ENCODE results near the gene TNFRSF12A. TPM values are rescaled to one million over a fixed set of nuclear protein-coding genes. Genes with fewer than 3 reads are reported as not detected.

Gene TNFRSF12A
- polyA plus RNA-seq, 1 donor (not counting 4 experiments of a cell fraction or from before 2014, with no cell fraction given) = 147 TPM

GRCh38 chr16:3036726-3037315 is 16.7 kb downstream of the TNFRSF12A start, which contains the start of gene BICDL2:
TSS of gene BICDL2 (minus strand) at chr16:3036944. CDS start at chr16:3035496, 1,448 bp downstream.
- Histone ChIP-seq H3K4me2 (ENCODE audit: control insufficient read depth, extremely low read depth, insufficient read depth, low read depth, low read length) (peak within 1 kb of the TSS; percentile 60), H2AFZ (ENCODE audit: control insufficient read depth, low read length) (peak within 1 kb of the TSS; percentile 22)
- no peak for FAIRE-seq

GRCh38 chr16:3038256-3038655 is 18.1 kb downstream of the TNFRSF12A start:
- Histone ChIP-seq H3K4me2 (ENCODE audit: control insufficient read depth, extremely low read depth, insufficient read depth, low read depth, low read length) (no peak overlapping the region), H3K9me1 (ENCODE audit: control insufficient read depth, extremely low read depth, insufficient read depth, low read length) (no peaks in the 10 kb centered on the region), H3K27me3 (ENCODE audit: control insufficient read depth, extremely low read depth, insufficient read depth, low read length) (peaks cover 37% of the 10 kb centered on the region), H2AFZ (ENCODE audit: control insufficient read depth, low read length) (no peak overlapping the region), H3K27ac (ENCODE audit: control insufficient read depth, insufficient read depth, low read length) (no peak overlapping the region), H3K79me2 (ENCODE audit: control insufficient read depth, insufficient read depth, low read length) (no peaks in the 10 kb centered on the region), H3K4me1 (ENCODE audit: control insufficient read depth, extremely low read depth, insufficient read depth, low read length) (peaks cover 6% of the 10 kb centered on the region), H3K9me3 (ENCODE audit: control insufficient read depth, low read depth, low read length) (no peaks in the 10 kb centered on the region), H3K4me3 (ENCODE audit: control insufficient read depth in 2 of 3, extremely low read depth in 1 of 3, insufficient read depth in 2 of 3, low read depth in 1 of 3, low read length in 3 of 3) (no peak overlapping the region), H4K20me1 (ENCODE audit: control insufficient read depth, extremely low read depth, insufficient read depth, low read length) (no peaks in the 10 kb centered on the region), H3K9ac (ENCODE audit: control insufficient read depth, extremely low read depth, insufficient read depth, low read length) (no peak overlapping the region), H3K36me3 (ENCODE audit: control insufficient read depth in 2 of 2, extremely low read depth in 1 of 2, insufficient read depth in 2 of 2, low read length in 2 of 2) (no peaks in the 10 kb centered on the region)
- no peak for DNase-seq (ENCODE audit: low read depth, low spot score)
- TF ChIP-seq CTCF (optimal IDR thresholded peaks at IDR 0.05 in 1 of 3, IDR thresholded peaks at IDR 0.05 in 1 of 3, conservative IDR thresholded peaks at IDR 0.05 in 1 of 3; ENCODE audit: extremely low read depth in 1 of 3, insufficient read depth in 2 of 3, low read length in 3 of 3) (no peak), EZH2 (IDR thresholded peaks at IDR 0.05; ENCODE audit: low read length) (no peak)
- dilution Hi-C loops (cut with MboI; ENCODE audit: extremely low pct_ligation_motif_present, low sequenced_read_pairs) = no loop called here
- FAIRE-seq = peak; percentile 52

More at GRCh38 chr16:3036726-3037315, 16.7 kb downstream of the TNFRSF12A start, which contains the start of gene BICDL2:
- H3K9ac ChIP-seq (ENCODE audit: control insufficient read depth, extremely low read depth, insufficient read depth, low read length) = peak within 1 kb of the TSS; percentile 28
- dilution Hi-C loops (cut with MboI; ENCODE audit: extremely low pct_ligation_motif_present, low sequenced_read_pairs) = no loop called here
- no peak for TF ChIP-seq CTCF (optimal IDR thresholded peaks at IDR 0.05 in 1 of 3, IDR thresholded peaks at IDR 0.05 in 1 of 3, conservative IDR thresholded peaks at IDR 0.05 in 1 of 3; ENCODE audit: extremely low read depth in 1 of 3, insufficient read depth in 2 of 3, low read length in 3 of 3)
- peak; percentile 61 for TF ChIP-seq EZH2 (IDR thresholded peaks at IDR 0.05; ENCODE audit: low read length)
- no peaks in the 10 kb centered on the region for H3K9me3 ChIP-seq (ENCODE audit: control insufficient read depth, low read depth, low read length)
- peak within 1 kb of the TSS in 2 of 3 experiments; percentile 32 to 47 for H3K4me3 ChIP-seq (ENCODE audit: control insufficient read depth in 2 of 3, extremely low read depth in 1 of 3, insufficient read depth in 2 of 3, low read depth in 1 of 3, low read length in 3 of 3)
- no peak within 1 kb of the TSS for H3K27ac ChIP-seq (ENCODE audit: control insufficient read depth, insufficient read depth, low read length)
- DNase-seq (ENCODE audit: low read depth, low spot score) = no peak
- H3K79me2 ChIP-seq (ENCODE audit: control insufficient read depth, insufficient read depth, low read length) = no peaks in the 10 kb centered on the region
- no peaks in the 10 kb centered on the region for H3K9me1 ChIP-seq (ENCODE audit: control insufficient read depth, extremely low read depth, insufficient read depth, low read length)
- H3K36me3 ChIP-seq (ENCODE audit: control insufficient read depth in 2 of 2, extremely low read depth in 1 of 2, insufficient read depth in 2 of 2, low read length in 2 of 2) = no peaks in the 10 kb centered on the region
- H3K27me3 ChIP-seq (ENCODE audit: control insufficient read depth, extremely low read depth, insufficient read depth, low read length) = peaks cover 37% of the 10 kb centered on the region
- no peaks in the 10 kb centered on the region for H4K20me1 ChIP-seq (ENCODE audit: control insufficient read depth, extremely low read depth, insufficient read depth, low read length)
- H3K4me1 ChIP-seq (ENCODE audit: control insufficient read depth, extremely low read depth, insufficient read depth, low read length) = peaks cover 6% of the 10 kb centered on the region
